Stimulated activated CD4-positive, alpha-beta T cell treated with anti-CD3 and anti-CD28 coated beads, TNF-alpha, amount 100 ng/mL, for 48 hours (primary cell): ENCODE data around the gene MCCC2.
"Not testable (repeated sequence)": the region's sequence is repeated elsewhere in the genome, so short reads cannot be mapped to it uniquely, and the experiment has no call there.

Experiments used
- DNase-seq, 3 donors: peaks; one replicate each; pipeline ENCODE4 v3.0.0-alpha.2; 2020; ENCODE audit warnings: low read depth in 3 of 3

MCCC2 gene

DNA sequence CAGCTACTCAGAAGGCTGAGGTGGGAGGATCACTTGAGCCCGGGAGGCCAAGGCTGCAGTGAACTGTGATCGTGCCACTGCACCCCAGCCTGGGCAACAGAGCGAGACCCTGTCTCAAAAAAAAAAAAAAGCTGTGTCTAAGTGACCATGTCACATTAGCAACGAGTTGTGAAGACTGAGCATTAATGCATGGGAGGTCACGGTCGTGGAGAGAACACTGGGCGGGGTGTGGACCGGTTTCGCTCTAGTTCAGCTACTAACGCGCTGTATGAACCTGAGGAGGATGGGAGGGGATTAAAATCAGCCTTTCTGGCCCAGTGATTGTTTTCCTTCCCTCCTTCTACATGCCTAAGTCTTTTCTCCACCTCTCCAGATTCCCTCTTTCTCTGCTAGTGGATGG lies 75.2 kb downstream of the MCCC2 start:
- DNase-seq = no peak

DNA sequence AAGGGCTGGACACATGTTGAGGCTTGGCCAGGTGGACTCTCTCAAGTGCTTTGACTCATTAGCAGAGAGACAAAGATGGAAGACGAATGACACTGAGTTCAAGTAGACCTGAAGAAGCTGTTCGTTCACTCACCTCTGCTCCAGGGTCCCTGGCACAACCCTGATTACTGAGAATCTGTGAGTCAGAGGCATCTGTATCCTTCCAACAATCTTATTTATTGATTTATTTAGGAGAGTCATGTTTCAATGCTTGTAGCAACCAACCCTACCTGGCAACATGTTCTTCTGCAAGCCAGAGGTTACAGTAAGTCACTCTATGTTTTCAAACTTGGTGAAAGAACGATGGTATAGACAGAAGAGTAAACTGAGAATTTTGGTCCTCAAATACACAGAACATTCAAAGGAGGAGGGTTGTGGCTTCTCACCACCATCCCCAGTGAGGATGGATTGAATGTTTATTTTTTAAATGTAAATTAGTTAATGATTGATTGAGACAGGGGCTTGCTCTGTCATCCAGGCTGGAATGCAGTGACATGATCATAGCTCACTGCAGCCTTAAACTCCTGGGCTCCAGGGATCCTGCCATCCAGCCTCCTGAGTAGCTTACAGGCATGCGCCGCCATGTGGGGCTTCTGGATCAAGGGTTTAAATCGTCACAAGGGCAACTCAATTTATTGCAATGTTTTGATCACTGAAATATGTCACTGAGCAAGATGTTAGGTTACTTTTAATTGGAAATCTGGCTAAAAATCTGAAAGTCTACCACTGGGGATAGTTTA lies 76.2 kb downstream of the MCCC2 start:
- DNase-seq = no peak

DNA sequence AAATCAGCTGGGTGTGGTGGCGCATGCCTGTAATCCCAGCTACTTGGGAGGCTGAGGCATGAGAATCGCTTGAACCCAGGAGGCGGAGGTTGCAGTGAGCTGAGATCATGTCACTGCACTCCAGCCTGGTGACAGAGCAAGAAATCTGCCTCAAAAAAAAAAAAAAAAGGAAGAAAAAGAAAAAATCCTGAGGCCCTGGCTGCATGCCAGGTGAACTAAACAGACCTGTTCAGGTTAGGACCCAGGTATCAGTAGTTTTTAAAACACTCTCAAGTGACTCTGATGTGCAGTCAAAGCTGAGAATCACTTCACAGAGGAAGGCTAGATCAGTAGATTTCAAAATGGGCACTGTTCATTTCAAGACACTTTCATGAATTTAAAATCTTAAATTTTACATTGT lies 77.5 kb downstream of the MCCC2 start:
- DNase-seq = not testable (repeated sequence)

DNA sequence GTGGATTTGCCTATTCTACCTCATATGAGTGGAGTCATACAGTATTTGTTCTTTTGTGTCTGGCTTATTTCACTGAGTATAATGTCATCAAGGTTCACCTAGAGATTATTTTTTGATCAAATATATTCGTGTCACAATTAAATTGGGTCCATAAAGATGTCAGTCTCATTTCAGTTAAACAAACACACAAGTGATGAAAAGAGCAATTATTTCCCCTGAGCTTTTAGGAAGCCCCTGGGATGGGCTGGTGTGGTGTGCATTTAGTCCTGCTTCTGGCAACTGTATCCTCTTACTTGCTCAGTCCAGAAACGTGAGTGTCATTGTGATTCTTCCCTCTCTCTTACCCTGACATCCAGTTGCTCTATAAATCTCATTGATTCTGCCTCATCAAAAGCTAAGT lies 79.2 kb downstream of the MCCC2 start:
- no peak for DNase-seq

DNA sequence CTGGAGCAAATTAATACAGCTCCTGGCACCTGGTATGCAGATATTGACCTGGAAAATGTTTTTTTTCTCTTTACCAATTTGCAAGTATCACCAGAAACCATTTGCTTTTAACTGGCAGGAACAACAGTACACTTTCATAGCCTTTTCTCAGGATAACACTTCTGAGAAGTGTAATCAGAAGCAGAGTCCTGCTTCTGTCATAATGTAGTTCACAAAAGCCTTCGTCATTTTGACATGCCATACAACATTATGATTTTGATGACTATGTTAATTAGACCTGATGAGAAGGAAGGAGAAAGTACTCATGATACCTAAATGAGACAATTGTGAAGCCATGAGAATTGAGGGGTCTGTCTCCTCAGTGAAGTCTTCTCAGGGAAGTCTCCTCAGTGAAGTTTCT lies 90.8 kb downstream of the MCCC2 start:
- no peak for DNase-seq

DNA sequence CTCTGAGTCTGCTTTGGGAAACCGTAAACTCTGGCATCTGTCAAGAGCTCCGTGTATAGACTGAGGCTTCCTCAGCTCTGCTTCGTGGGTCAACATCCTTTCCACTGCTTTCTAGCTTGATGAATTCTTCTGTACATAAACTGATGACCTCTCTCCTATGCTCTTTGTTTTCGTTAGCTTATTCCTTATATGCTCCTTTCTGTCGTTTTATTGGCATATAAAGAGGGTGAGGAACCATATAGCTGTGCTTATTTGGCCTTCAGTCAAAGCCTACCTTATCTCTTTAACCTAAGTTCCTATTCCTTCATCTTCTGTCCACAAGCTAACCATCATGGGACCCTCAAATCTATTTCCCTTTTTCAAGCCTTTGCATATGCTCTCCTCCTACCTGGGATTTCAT lies 92.6 kb downstream of the MCCC2 start:
- DNase-seq = no peak

- no peak for DNase-seq
Measured at GRCh38 chr5:71680510-71680909, 93.4 kb downstream of the MCCC2 start.

GRCh38 chr5:71681296-71681695 lies 94.2 kb downstream of the MCCC2 start:
- DNase-seq = no peak

DNA sequence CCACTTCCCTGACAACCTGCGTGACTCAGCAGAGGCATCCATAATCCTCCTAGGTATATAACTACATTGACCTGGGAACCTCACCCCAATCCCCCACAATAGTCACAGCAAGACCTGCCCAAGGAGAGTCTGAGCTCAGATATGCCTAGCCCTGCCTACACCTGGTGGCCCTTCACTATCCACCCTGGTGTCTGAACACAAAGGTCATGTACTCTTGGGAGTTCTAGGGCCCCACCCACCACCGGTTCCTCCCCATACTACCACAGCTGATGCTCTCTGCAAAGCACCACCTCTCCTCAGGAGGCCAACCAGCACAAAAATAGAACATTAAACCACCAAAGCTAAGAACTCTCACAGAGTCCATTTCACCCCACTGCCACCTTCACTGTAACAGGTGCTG lies 97.2 kb downstream of the MCCC2 start:
- DNase-seq = no peak

DNA sequence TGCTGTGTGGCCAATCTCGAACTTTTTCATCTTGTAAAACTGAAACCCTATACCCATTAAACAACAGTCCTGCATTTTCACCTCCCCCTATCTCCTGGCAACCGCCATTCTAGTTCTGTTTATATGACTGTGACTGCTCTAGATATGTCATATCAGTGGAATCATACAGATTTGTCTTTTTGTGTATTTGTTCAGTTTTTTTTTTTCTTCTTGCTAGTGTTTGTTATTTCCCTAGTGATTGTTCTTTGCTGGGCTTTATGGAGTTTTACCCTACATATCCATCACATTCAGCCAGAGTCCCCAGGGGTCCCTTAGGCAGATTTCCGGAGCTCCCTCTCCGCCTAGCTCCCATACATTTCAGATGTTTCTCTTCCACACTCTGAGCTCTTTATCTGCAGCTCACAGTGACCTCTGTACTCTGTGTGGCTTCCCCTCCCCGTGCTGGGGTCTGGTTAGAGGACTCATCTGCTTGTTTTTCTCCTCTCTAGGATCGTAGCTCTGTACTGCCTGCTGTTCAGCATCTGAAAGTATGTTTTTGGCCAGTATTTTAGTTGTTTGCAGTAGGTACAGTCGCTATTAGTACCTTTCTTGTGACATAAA lies 106.8 kb downstream of the MCCC2 start:
- DNase-seq = no peak

- no peak for DNase-seq
Measured at GRCh38 chr5:71695071-71695470, 107.9 kb downstream of the MCCC2 start.

DNA sequence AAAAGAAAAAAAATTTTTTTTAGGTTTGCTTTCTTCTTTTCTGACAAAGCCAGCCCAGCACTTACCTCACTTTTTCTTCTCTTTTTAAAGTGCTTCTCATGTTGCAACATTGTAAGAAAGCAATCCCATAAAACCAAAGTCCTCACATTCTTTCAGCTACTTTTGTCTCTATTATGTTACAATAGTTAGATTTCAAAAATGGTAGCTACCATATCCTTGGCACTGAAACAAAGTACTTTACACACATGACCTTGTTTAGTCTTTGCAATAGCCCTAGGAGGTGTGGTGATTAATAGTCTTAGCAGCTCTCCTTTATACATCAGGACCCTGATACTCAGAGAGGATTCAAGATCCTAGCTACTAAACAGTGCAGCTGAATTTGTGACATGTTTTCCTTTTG lies 108.5 kb downstream of the MCCC2 start:
- DNase-seq = no peak

DNA sequence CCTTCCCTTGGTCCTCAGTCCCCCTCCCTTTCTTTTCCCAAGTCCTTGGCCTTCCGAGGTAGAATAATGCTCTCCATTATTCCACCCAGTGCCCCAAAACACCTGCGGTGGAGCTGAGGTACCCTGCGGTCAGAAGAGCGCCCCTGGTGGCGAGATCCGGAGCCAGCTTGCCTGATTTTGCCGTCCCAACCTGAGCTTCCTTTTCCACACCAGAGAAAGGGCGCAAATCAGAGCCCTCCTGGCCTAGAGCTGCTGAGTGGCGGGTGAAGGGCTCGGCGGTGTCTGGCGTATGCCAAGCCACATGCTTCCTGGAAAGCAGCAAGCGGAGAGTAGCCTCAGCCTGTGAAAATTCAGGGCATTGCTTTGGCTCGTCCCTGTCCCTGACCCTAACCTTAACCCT lies 110.8 kb downstream of the MCCC2 start:
- DNase-seq = no peak

DNA sequence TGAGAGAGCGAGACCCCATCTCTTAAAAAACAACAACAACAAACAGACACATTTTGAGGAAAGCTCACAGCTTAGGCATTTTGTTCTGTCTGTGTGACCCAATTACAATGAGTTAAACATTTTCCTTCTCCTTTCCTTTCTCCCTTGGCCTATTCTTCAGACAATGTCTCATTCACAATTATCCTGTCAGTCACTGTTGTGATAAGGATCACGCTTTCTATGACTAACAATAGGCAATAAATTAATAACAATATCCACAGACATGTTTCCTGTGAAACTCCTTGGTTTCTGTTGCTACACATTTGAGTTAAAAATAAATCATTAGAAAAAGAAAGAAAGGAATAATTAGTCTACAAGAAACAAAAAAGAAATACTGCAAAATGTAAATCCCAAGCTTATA lies 112.1 kb downstream of the MCCC2 start:
- no peak for DNase-seq

DNA sequence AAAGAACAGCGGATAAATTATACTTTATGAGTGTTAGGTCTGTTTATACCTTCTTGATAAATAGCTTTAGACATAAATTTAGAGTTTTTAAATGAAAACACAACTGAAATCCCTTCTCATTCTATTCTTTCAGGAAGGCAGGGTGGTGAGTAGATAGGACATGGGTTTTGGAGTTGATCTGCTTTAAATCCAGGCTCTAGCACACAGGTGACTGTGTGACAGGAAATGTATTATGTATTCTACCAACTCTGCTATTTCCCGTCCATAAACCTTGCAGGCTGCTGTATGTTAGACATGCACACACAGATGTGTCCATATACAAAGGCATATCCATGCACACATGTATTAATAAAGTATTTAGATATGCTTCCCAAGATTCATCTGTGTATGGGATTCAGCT lies 112.6 kb downstream of the MCCC2 start:
- no peak for DNase-seq

DNA sequence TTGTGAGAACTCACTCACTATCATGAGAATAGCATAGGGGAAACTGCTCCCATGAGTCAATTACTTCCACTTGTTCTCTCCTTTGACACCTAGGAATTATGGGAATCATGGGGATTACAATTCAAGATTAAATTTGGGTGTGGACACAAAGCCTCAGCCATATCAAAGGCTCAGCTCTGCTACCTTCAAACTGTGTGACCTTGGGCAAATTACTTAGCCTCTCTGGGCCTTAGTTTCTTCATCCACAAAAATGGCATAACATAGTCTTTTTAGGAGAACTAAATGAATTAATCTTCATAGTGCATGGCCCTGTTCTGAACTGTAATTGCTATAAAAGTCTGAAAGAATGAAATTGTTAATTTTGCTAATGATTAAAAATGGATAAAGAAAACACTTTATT lies 113.7 kb downstream of the MCCC2 start:
- DNase-seq = no peak

GRCh38 chr5:71701407-71701806 lies 114.3 kb downstream of the MCCC2 start:
- DNase-seq = peak in 1 of 3 donors; percentile 9

DNA sequence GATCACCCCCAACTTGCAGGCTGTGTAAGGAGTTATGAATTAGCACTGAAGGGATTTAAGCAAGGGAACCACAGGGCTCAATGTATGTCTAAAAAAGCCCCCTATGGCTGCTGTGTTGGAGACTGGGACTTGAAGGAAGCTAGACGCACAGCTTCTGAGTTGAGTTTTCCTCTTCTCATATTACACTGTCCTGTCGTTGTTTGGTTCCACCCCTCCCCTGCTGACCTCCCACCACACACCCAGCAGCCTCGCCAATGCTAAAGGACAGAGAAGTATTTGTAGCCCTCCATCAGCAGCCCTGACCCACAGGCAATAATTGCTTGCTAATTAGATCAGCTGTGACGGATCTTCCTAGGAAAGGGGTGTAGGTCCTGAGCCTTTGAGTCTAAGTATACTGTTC lies 116.8 kb downstream of the MCCC2 start:
- no peak for DNase-seq

DNA sequence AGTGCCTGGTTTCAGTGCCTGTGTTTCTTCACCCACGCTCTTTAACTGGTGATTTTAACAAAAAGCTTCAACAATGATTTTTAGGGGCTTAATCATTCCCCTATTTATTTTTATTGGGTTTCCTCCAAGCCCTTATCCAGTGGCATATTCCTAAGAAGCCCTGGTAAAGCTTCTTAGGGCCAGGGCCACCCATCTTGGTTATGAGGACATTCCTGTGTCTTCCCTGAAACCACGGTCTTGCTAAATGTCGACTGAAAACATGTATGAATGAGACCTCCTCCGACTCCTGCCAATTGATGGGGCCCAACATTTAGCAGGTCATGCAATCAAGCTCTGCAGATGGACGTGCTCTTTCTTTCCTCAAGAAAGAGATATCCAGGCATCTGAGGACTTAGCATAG lies 118.3 kb downstream of the MCCC2 start:
- no peak for DNase-seq

GRCh38 chr5:71706906-71707305 lies 119.8 kb downstream of the MCCC2 start:
- DNase-seq = no peak
